Chondrocyte (in vitro differentiated cells): Measurements from ENCODE around the gene KRTAP21-2. TPM values are rescaled to one million over a fixed set of nuclear protein-coding genes. Genes with fewer than 3 reads are reported as not detected.

Experiments used
- DNase-seq: peaks from one replicate; pipeline ENCODE4 v3.0.0; 2021; ENCODE audit warnings: mixed read lengths, low spot score
- H3K27ac Mint-ChIP-seq: one replicate; pipeline ENCODE4 v1.8.0; 2021; ENCODE audit warnings: mild to moderate bottlenecking, moderate library complexity, mixed read lengths; ENCODE audit not compliant: unreplicated experiment
- H3K27me3 Mint-ChIP-seq: 2 replicates; pipeline ENCODE4 v1.8.0; 2021; ENCODE audit warnings: low read depth, mixed read lengths
- H3K36me3 Mint-ChIP-seq: 2 replicates; pipeline ENCODE4 v1.8.0; 2021; ENCODE audit warnings: low read depth, mixed read lengths
- H3K4me1 Mint-ChIP-seq: 2 replicates; pipeline ENCODE4 v1.8.0; 2021; ENCODE audit warnings: low read depth, mild to moderate bottlenecking, mixed read lengths
- H3K4me3 Mint-ChIP-seq: one replicate; pipeline ENCODE4 v1.8.0; 2021; ENCODE audit warnings: mild to moderate bottlenecking, moderate library complexity, mixed read lengths; ENCODE audit not compliant: unreplicated experiment
- H3K9me3 Mint-ChIP-seq: 2 replicates; pipeline ENCODE4 v1.8.0; 2021; ENCODE audit warnings: low read depth, mixed read lengths
- long read RNA-seq: library from polyadenylated mRNA; stranded (forward); transcript quantifications from one replicate; pipeline ENCODE4 v2.0.0, GENCODE V29; 2021
- total RNA-seq: library from RNA; stranded (reverse); gene quantifications from 3 replicates; pipeline ENCODE4 v1.2.1, GENCODE V29; 2021
- TF ChIP-seq, protein P1 (sequence below): fragments of 200-600 bp; sonication (generic); IDR thresholded peaks from 2 replicates; pipeline ENCODE4 v1.5.0; 2021; ENCODE audit warnings: antibody characterized with exemption, mild to moderate bottlenecking, moderate library complexity

Gene KRTAP21-2
- not detected in 3 replicates for total RNA-seq
- long read RNA-seq = 0 reads

DNA sequence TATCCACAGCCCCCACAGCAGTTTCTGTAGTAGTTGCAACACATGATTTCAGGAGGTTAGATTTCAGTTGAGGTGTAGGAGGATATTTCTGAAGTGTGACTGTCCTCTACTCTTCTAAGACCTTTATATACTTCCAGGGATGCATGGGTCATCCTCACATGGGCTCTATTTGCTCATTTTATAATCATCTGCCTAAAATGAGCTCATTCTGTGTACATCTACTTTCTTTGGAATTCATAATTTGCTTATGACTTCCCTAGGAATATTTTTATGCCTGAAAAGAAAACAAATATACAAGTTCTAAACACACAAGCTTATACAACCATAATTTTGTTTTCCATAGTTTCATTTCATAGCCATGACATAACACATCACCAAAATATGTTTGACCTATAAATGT, at the start of gene KRTAP21-2:
Gene KRTAP21-2 (minus strand): TSS at position 101 of the 400 bp plus-strand sequence. CDS start 57 bp downstream, at position 44.
- DNase-seq = no peak
- TF ChIP-seq, protein P1, sequence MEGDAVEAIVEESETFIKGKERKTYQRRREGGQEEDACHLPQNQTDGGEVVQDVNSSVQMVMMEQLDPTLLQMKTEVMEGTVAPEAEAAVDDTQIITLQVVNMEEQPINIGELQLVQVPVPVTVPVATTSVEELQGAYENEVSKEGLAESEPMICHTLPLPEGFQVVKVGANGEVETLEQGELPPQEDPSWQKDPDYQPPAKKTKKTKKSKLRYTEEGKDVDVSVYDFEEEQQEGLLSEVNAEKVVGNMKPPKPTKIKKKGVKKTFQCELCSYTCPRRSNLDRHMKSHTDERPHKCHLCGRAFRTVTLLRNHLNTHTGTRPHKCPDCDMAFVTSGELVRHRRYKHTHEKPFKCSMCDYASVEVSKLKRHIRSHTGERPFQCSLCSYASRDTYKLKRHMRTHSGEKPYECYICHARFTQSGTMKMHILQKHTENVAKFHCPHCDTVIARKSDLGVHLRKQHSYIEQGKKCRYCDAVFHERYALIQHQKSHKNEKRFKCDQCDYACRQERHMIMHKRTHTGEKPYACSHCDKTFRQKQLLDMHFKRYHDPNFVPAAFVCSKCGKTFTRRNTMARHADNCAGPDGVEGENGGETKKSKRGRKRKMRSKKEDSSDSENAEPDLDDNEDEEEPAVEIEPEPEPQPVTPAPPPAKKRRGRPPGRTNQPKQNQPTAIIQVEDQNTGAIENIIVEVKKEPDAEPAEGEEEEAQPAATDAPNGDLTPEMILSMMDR = no peak
- Mint-ChIP-seq H3K4me1 (no peaks in the 10 kb centered on the region), H3K27ac (no peak within 1 kb of the TSS), H3K9me3 (peaks cover 16% of the 10 kb centered on the region), H3K27me3 (no peaks in the 10 kb centered on the region), H3K36me3 (no peaks in the 10 kb centered on the region), H3K4me3 (no peak within 1 kb of the TSS)

DNA sequence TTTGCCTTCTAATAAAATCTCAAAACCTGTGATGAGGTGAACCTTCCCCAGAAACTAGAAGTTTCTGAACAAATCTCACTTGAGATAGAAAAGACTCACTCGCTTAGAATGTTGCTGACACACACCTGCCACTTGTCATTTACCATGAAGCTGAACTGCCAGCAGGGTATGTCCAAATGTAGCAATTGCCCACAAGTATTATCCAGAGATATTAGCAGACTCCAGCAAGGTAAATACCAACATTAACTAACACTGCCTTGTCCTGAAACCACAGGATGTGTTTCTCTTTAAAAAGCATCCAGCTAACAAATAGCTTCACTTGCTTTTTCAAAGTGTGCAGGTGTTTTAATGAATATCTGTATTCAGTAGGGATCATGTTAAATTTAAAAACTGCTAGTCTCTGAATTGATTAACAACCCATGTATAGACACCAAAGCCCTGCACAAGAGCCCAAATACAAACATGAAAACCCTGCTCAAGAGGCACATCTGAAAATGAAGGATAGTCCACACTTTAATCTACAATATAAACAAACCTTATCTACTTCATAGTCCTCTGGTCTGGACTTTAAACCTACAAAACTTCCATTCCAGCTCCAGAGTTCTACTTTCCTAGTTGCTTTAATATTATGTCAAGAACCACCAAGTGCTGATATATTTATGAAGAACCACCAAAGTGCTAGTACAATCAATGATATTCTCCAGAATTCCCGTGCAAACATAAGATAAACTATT, 46.7 kb upstream of the KRTAP21-2 start:
- H3K27me3 Mint-ChIP-seq = no peaks in the 10 kb centered on the region
- no peaks in the 10 kb centered on the region for H3K4me1 Mint-ChIP-seq
- TF ChIP-seq, protein P1 = no peak
- no peak overlapping the region for H3K27ac Mint-ChIP-seq
- no peak for DNase-seq
- H3K9me3 Mint-ChIP-seq = peaks cover 6% of the 10 kb centered on the region
- H3K36me3 Mint-ChIP-seq = no peaks in the 10 kb centered on the region
- no peak overlapping the region for H3K4me3 Mint-ChIP-seq

DNA sequence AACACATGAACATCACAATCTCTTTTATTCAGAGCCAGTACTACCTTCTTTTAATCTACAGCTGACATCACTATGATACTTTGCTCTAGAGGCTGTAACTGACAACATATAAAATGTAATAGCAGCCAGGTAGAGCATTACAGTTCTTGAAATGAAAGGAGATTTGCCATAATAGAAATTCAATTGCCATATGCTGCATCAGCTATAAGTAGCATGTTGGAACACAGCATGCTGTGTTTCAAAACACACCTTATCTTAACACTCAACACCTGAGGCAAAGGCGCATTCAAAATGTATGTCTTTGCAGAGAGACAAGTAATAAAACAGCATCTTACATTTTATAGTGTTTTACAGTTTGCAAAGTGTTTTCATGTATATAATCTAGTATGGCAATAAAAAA, 32.2 kb upstream of the KRTAP21-2 start:
- H3K36me3 Mint-ChIP-seq = no peaks in the 10 kb centered on the region
- peaks cover 13% of the 10 kb centered on the region for H3K9me3 Mint-ChIP-seq
- TF ChIP-seq, protein P1 = no peak
- H3K4me1 Mint-ChIP-seq = no peaks in the 10 kb centered on the region
- DNase-seq = no peak
- H3K27me3 Mint-ChIP-seq = peaks cover 9% of the 10 kb centered on the region
- no peak overlapping the region for H3K27ac Mint-ChIP-seq
- H3K4me3 Mint-ChIP-seq = no peak overlapping the region

DNA sequence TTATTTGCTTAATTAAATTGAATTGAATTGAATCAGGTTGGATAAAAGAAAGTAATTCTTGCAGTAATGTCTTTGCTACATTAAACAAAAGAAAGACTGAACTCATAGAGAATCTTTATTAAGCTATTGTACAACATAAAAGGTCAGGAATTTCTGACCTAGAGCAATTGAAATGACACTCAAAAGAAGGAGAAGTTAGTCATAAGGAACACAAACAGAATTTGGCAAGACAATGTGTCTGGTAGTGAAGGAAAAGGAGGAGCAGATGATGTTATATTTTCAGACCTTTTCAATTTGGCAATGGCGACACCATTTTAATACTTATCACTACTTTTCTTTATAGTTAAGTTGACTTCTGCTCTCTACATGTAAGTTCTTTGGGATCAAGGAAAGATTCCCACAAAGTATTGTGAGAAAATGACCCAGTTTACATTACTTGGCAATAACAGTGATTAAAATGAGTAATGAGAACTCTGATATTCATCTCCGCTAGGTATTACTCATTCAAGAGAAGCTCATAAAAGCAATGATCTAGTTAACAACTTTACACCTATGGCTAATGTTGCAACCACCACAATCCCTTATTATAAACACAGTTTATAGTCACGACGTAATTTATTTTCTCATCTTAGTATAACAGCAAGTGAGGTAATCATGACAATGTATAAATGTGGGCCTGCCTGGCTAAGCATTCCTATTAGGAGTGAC, 22.8 kb upstream of the KRTAP21-2 start:
- H3K36me3 Mint-ChIP-seq = no peaks in the 10 kb centered on the region
- TF ChIP-seq, protein P1 = no peak
- no peak overlapping the region for H3K27ac Mint-ChIP-seq
- H3K9me3 Mint-ChIP-seq = peaks cover 11% of the 10 kb centered on the region
- H3K4me1 Mint-ChIP-seq = no peaks in the 10 kb centered on the region
- no peaks in the 10 kb centered on the region for H3K27me3 Mint-ChIP-seq
- no peak overlapping the region for H3K4me3 Mint-ChIP-seq
- DNase-seq = no peak

DNA sequence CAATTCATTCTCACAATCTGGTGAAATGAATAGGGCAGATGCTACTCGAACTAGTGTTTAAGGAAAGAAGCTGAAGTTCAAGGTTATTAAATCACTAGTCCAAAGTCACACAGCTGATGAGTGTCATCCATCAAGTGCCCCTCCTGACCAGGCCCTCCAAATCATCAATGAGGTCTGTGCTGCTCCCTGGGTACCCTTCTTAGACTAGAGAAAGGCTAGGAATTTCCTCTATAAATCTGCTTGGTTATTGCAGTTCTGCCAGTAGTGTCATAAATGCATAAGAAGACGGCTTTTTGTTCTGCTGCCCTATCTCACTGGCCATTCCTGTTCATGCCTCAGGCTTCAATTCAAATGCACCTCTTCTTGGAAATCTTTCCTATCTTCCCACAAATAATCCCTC, 13.7 kb upstream of the KRTAP21-2 start:
- DNase-seq = no peak
- TF ChIP-seq, protein P1 = no peak
- Mint-ChIP-seq H3K4me1 (no peaks in the 10 kb centered on the region), H3K27ac (no peak overlapping the region), H3K9me3 (peaks cover 10% of the 10 kb centered on the region), H3K36me3 (no peaks in the 10 kb centered on the region), H3K4me3 (no peak overlapping the region), H3K27me3 (no peaks in the 10 kb centered on the region)
